Kidney tubule cell (primary cell): ENCODE measurements around the gene CCDC178.

ENCODE experiments used
- DNase-seq: peaks from one replicate; pipeline ENCODE4 v3.0.0-alpha.2; 2018; ENCODE audit warnings: low spot score

CCDC178 gene

DNA sequence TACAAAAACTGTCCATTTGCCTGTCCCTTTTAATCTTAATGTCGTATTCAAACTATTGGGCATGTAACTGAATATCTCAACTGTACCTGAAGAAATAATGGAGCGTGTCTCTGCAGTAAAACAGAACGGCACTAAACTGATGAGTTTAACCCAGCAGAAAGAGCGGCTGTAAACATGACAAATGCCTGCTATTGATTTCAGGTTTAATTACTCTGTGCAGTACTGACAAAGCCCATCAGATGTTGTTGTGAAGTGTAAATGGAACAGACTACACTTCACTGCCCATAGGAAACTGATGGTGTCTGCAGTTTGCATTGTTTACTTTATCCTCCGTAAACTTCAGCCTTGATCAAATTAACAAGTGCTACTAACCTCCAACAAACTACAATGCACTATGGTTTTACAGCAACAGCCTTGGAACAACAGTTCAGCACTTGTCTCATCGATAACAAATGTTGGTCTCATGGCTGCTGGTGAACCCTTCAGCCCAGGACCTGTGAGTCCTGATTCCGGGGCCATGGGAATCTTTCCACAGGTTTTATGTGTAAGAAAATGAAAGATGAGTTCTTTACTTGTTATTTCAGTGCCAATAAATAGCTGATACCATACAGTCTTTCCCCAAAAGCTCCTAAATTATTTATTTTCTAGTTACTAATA, 316.5 kb downstream of the CCDC178 start:
- no peak for DNase-seq

DNA sequence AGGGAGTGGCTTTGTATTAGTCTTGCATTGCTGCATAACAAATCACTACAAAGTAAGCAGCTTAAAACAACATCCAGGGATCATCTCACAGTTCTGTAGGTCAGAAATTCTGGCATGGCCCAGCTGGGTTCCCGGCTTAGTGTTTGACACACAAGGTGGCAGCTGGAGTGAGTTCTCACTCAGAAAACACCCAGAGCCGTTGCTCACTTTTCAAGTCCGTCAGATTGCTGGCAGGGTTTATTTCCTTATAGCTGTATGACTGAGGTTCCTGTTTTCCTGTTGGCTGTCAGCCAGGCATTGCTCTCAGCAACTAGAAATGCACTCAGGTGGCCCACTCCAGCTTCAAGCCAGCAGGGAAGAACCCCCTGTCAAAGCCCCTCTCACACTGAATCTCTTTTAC, 324.1 kb downstream of the CCDC178 start:
- peak; percentile 87 for DNase-seq

DNA sequence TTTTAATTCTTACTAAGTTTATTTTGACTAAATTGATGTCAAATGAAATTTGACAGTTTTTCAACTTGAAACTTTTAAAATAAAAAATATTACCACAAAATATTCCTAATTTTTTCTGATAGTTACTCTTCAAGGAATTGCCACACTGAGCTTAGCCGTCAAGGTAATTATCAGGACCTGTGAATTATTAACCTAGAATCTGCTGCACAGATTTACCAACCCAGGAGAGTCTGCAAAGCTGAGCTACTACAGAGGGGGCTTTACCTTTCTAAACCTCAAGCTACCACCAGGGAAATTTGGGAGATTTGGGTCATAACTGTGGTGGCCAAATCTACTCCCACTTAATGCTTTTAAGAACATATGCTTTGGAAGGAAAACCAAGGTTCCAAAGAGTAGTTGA, 324.6 kb downstream of the CCDC178 start:
- peak; percentile 35 for DNase-seq

DNA sequence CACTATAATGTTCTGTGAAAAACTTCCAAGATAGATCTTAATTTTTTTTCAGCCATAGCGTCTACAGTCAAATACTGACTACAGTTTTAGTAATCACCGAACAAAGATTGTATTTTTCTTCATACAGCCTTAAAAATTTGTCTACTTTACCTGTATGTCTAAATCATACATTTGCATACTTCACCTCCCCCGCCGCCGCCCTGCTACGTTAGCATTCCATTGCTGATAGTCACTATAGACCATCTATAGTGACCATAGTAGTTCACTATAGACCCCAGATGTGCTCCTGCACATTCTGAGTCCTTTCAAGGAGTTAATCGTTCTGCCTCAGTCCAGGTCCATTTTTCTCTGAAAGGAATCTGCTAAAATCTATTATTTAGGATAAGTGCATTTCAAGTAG, 325.0 kb downstream of the CCDC178 start:
- no peak for DNase-seq

DNA sequence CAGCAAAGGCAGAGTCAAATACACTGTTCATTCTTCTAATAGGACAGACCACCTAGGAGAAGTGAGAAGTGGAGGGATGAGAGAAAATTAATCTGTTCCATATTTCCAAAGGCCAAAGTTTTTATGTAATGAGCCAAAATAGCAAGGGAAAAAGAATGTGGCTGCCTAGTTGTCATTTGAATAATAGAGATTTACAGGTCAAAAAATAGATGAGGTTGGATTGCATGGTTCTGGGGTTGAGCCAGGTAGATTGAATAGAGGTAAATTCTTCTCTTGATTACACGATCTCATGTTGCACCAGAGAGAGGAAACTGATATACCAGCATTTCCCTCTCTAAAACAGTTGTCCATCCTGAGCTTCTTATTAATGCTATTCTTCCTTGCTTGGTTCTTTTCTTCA, 325.8 kb downstream of the CCDC178 start:
- DNase-seq = no peak

GRCh38 chr18:33113416-33113815, 327.1 kb downstream of the CCDC178 start:
- no peak for DNase-seq

DNA sequence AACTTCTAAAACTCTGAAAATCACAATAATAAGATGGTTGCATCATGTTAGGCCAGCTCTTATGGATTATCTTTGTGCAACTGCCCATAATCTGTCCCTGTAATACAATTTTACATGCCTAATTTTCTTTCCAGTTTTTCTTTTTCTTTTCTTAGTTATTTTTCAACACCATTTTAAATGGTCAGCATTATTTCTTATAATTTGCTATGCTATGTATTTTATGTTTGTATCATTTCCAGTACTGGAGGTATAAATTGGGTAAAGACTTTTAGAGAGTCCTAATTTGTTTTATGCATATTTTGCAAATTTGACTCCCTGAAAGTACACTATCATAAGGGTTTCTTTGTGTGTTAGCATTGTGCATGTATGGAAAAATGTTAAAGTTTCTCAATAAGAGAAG, 333.0 kb downstream of the CCDC178 start:
- DNase-seq = no peak

GRCh38 chr18:33101316-33101715, 339.2 kb downstream of the CCDC178 start:
- no peak for DNase-seq

- DNase-seq = no peak
These were observed 340.9 kb downstream of the CCDC178 start for GRCh38 chr18:33099626-33100025.

DNA sequence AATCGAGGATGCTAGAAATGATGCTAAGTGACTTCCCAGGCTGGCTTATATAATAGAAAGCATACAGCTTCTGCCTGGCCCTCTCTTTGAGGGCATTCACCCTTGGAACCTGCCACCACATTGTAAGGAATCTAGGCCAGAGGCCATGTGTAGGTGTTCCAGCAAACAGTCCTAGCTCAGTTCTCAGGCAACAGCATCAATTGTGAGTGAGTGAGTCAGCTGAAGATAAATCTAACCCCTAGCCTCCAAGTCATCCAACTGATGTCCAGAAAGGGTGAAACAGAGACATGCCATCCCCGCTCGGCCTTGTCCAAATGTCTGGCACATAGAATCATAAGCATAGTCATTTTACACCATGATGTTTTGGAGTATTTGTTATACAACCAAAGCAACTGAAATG, 343.4 kb downstream of the CCDC178 start:
- peak; percentile 65 for DNase-seq

GRCh38 chr18:33090461-33090860, 350.1 kb downstream of the CCDC178 start:
- no peak for DNase-seq

DNA sequence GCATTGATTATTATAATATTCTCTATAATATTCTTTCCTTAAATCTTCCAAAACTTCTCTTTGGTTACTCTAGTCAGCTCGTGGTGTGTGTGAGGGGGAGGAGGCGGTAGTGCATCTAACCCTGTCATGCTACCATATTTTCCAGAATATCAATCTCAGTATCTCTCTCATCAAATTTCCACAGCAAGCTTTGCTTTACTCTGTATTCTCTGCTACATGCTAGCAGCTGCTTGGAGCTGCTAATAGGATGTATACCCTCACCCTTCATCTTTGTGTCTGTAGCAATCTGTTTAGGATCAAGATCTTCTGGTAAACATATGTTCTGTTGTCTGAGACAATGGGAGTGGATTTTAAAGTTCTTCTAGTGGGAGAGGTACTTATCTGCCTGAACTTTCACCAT, 363.9 kb downstream of the CCDC178 start:
- DNase-seq = no peak

- DNase-seq = no peak
These were observed 366.4 kb downstream of the CCDC178 start for GRCh38 chr18:33074125-33074524.

DNA sequence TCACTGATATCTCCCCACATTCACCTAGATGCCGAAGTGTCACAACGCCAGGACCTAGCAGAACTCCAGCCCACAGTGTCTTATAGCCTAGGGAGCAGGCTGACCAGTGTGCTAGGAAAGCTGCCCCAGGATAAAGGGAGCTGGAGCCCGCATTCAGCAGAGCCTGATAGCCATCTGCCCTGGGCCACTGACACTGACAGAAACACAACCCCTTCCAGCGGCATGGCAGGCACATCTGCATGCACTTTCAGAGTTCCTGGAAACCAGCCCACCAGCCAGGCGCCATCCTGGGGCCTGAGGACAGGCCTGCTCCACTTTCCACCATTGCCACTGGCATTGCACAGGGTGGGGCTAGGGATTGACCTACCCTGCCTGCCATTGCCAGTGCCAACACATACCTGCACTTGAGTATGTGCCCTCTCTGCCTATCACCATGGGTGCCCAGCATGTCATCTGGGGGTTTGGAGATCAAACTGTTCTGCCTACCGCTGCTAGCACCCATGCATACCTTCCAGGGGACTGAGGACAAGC, 377.6 kb downstream of the CCDC178 start:
- no peak for DNase-seq

DNA sequence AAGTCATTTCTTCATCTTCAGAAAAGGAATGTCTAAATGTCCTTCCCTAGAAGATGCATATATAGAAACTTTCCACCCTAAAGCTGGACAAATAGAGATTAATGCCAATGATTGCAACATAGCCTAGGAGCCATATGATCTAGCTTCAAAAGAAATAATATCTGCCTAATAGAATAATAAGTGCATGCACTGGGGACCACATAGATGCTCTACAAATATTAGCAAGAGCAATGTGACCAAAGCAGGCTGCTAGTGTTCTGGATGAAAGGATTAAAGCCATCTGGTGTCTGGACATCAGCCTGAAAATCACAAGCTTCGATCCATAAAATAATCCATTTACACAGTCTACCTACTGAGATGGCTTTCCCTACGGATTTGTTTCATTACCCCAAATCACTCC, 387.6 kb downstream of the CCDC178 start:
- DNase-seq = no peak

GRCh38 chr18:33051407-33051806, 389.1 kb downstream of the CCDC178 start:
- peak; percentile 6 for DNase-seq

DNA sequence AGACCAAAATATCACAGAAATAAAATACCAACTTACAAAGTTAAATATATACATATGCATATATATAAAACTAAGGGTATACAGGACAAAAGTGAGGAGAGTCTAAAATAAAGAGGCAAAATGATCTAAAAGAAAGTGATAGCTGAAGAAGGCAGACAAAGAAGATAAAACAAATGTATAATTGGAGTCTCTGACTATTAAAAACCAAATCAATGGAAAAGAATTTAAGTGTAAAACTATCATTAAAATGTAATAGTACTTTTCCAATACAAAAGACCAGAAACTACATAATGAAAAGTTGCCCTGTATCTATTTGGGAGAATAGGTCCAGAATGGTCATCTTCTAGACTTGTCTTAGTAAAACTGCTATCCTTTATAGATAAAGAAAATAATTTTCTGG, 400.3 kb downstream of the CCDC178 start:
- no peak for DNase-seq

GRCh38 chr18:33034945-33035344, 405.6 kb downstream of the CCDC178 start:
- DNase-seq = peak; percentile 46

- no peak for DNase-seq
These were observed 406.3 kb downstream of the CCDC178 start for GRCh38 chr18:33034212-33034611.

DNA sequence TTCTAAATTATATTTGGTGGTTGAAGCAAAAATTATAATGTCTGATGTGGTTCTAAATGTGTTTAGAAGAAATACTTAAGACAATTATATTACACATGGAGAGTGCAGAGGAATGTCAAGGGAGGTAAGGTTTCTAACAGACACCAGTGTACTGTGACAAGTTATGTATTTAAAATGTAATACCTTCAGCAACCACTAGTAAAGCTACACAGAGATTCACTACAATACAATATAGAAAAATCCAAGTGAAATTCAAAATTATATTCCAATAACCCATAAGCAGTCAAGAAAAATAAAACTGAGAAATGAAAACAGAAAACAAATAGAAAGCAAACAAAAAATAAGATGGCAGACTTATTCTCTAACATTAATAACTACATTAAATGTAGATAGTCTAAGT, 418.2 kb downstream of the CCDC178 start:
- DNase-seq = no peak

DNA sequence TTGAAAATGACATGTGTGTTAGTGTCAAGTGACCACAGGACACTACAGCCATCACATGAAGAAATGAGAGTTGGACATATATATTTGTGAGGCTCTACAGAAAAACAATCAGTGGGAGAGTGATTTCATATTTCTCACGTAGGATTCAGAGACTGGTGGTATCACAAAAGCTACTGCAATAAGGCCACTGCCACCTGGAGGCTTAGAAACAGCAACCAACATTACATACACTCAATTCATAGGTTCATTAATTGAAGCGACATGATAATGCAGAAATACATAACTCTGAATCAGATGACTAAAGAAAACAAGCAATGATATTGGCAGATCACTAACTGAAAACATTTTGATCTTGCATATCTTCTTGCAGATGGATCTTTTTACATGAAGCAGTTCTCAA, 419.6 kb downstream of the CCDC178 start:
- DNase-seq = no peak

- no peak for DNase-seq
These were observed 426.3 kb downstream of the CCDC178 start for GRCh38 chr18:33014060-33014796.

DNA sequence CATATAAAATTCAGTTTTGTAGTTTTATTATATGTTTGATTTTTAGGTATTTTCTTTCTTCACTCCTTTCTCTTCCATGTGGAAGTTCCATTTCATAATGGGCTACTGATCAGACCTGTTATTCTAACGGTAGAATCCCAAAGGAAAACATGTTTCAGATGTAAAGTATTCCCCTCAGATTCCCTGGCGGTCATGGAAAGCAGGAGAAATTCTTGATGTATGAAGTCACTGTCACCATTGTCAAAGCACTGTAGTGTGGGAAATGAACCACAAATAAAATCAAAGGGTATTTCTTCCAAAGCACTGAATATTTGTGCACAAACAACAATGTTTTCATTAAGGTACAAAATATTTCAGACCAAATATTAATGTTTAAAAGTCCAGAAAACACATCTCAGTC, 430.4 kb downstream of the CCDC178 start:
- peak; percentile 79 for DNase-seq

- no peak for DNase-seq
These were observed 441.6 kb downstream of the CCDC178 start for GRCh38 chr18:32998921-32999320.
